ENCODE measurements around the gene MRPS33.

MRPS33 gene

GRCh38 chr7:141014524-141015395 is at the start of gene MRPS33:
MRPS33 (minus strand) TSS chr7:141014952; CDS start chr7:141010633, 4,319 bp downstream.
- peak within 1 kb of the TSS; percentile 92 for H3K4me2 ChIP-seq (ENCODE audit: low read length)
- peaks cover 4% of the 10 kb centered on the region; the same call in 1 of the 2 replicates for H3K9me3 ChIP-seq (ENCODE audit: insufficient read depth, low read length)
- peaks cover 10% of the 10 kb centered on the region; the same call in 1 of the 2 replicates for H3K27me3 ChIP-seq (ENCODE audit: low read depth, low read length)
- H3K4me1 ChIP-seq (ENCODE audit: low read length): peaks cover 14% of the 10 kb centered on the region
- no peaks in the 10 kb centered on the region for H4K20me1 ChIP-seq (ENCODE audit: insufficient read depth, low read length)
- H3K27ac ChIP-seq (ENCODE audit: low read length): peak within 1 kb of the TSS; percentile 72
- H3K36me3 ChIP-seq (replicated peaks; ENCODE audit: low read depth, low read length): peaks cover 3% of the 10 kb centered on the region
- H2AFZ ChIP-seq (ENCODE audit: low read depth, low read length): peak within 1 kb of the TSS; percentile 98
- H3K79me2 ChIP-seq (ENCODE audit: low read length): peaks cover 16% of the 10 kb centered on the region
- peak within 1 kb of the TSS; percentile 89 for H3K9ac ChIP-seq (ENCODE audit: low read length)
- TF ChIP-seq EZH2phosphoT487 (IDR thresholded peaks at IDR 0.05; ENCODE audit: low read depth): no peak
- peak; percentile 71 for TF ChIP-seq CTCF (IDR thresholded peaks at IDR 0.05; ENCODE audit: low read depth, low read length)
- peak within 1 kb of the TSS; percentile 89 for H3K4me3 ChIP-seq (ENCODE audit: low read length)

- no peaks in the 10 kb centered on the region for H3K9me3 ChIP-seq (ENCODE audit: insufficient read depth, low read length)
- H3K9ac ChIP-seq (ENCODE audit: low read length): no peak overlapping the region
- no peak overlapping the region for H2AFZ ChIP-seq (ENCODE audit: low read depth, low read length)
- no peak overlapping the region for H3K4me2 ChIP-seq (ENCODE audit: low read length)
- TF ChIP-seq EZH2phosphoT487 (IDR thresholded peaks at IDR 0.05; ENCODE audit: low read depth): no peak
- no peak for TF ChIP-seq CTCF (IDR thresholded peaks at IDR 0.05; ENCODE audit: low read depth, low read length)
- no peaks in the 10 kb centered on the region for H3K36me3 ChIP-seq (replicated peaks; ENCODE audit: low read depth, low read length)
- H3K4me1 ChIP-seq (ENCODE audit: low read length): no peaks in the 10 kb centered on the region
- H3K4me3 ChIP-seq (ENCODE audit: low read length): no peak overlapping the region
- no peaks in the 10 kb centered on the region for H4K20me1 ChIP-seq (ENCODE audit: insufficient read depth, low read length)
- H3K27ac ChIP-seq (ENCODE audit: low read length): no peak overlapping the region
- 0 out of 2 replicates have a peak, but pooled peaks cover under 1% of the 10 kb centered on the region for H3K27me3 ChIP-seq (ENCODE audit: low read depth, low read length)
- no peaks in the 10 kb centered on the region for H3K79me2 ChIP-seq (ENCODE audit: low read length)
Observed at GRCh38 chr7:141057788-141058187, 43.0 kb upstream of the MRPS33 start.

- no peaks in the 10 kb centered on the region for H4K20me1 ChIP-seq (ENCODE audit: insufficient read depth, low read length)
- H3K9me3 ChIP-seq (ENCODE audit: insufficient read depth, low read length): no peaks in the 10 kb centered on the region
- H3K27ac ChIP-seq (ENCODE audit: low read length): no peak overlapping the region
- TF ChIP-seq EZH2phosphoT487 (IDR thresholded peaks at IDR 0.05; ENCODE audit: low read depth) (no peak), CTCF (IDR thresholded peaks at IDR 0.05; ENCODE audit: low read depth, low read length) (no peak)
- H2AFZ ChIP-seq (ENCODE audit: low read depth, low read length): no peak overlapping the region
- no peak overlapping the region for H3K9ac ChIP-seq (ENCODE audit: low read length)
- no peaks in the 10 kb centered on the region for H3K36me3 ChIP-seq (replicated peaks; ENCODE audit: low read depth, low read length)
- 0 out of 2 replicates have a peak, but pooled peaks cover 4% of the 10 kb centered on the region for H3K27me3 ChIP-seq (ENCODE audit: low read depth, low read length)
- no peaks in the 10 kb centered on the region for H3K4me1 ChIP-seq (ENCODE audit: low read length)
- H3K4me3 ChIP-seq (ENCODE audit: low read length): no peak overlapping the region
- no peaks in the 10 kb centered on the region for H3K79me2 ChIP-seq (ENCODE audit: low read length)
- no peak overlapping the region for H3K4me2 ChIP-seq (ENCODE audit: low read length)
Observed at GRCh38 chr7:141055146-141055545, 40.4 kb upstream of the MRPS33 start.

GRCh38 chr7:141053626-141054025 is 38.9 kb upstream of the MRPS33 start:
- Histone ChIP-seq H3K27me3 (ENCODE audit: low read depth, low read length) (0 out of 2 replicates have a peak, but pooled peaks cover 4% of the 10 kb centered on the region), H3K9me3 (ENCODE audit: insufficient read depth, low read length) (no peaks in the 10 kb centered on the region), H3K4me2 (ENCODE audit: low read length) (no peak overlapping the region), H2AFZ (ENCODE audit: low read depth, low read length) (no peak overlapping the region), H3K4me1 (ENCODE audit: low read length) (no peaks in the 10 kb centered on the region), H3K9ac (ENCODE audit: low read length) (no peak overlapping the region), H3K36me3 (replicated peaks; ENCODE audit: low read depth, low read length) (no peaks in the 10 kb centered on the region), H4K20me1 (ENCODE audit: insufficient read depth, low read length) (no peaks in the 10 kb centered on the region), H3K27ac (ENCODE audit: low read length) (no peak overlapping the region), H3K79me2 (ENCODE audit: low read length) (no peaks in the 10 kb centered on the region), H3K4me3 (ENCODE audit: low read length) (no peak overlapping the region)
- no peak for TF ChIP-seq CTCF (IDR thresholded peaks at IDR 0.05; ENCODE audit: low read depth, low read length)
- TF ChIP-seq EZH2phosphoT487 (IDR thresholded peaks at IDR 0.05; ENCODE audit: low read depth): no peak
